ENCODE data around the gene CACNA1A.
"Not testable (repeated sequence)": the region's sequence is repeated elsewhere in the genome, so short reads cannot be mapped to it uniquely, and the experiment has no call there.

The CACNA1A gene

DNA sequence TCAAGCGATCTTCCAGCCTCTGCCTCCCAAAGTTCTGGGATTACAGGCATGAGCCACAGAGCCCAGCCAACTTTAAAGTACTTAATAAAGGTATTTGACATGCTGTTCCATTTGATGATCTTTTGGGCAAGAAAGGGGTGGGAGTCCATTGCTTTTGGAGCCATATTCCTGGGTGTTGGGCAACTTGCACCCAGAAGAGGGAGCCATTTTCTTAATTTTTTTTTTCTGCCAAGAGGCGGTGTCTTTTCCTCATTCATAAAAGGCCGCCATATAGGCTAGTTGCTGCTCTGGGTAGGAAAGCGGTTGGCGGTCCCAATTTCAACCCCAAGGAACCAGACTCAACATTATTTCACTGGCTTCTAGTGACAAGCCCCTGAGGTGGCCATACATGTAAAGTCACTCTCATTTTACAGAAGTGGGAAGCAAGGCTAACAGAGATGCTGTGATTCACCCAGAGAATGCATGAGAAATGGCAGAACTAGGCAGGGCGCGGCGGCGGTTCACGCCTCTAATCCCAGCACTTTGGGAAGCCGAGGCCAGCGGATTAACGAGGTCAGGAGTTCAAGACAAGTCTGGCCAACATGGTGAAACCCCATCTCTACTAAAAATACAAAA, 139.6 kb downstream of the CACNA1A start:
- DNase-seq (ENCODE audit: low read depth, low spot score), result peak; percentile 2

DNA sequence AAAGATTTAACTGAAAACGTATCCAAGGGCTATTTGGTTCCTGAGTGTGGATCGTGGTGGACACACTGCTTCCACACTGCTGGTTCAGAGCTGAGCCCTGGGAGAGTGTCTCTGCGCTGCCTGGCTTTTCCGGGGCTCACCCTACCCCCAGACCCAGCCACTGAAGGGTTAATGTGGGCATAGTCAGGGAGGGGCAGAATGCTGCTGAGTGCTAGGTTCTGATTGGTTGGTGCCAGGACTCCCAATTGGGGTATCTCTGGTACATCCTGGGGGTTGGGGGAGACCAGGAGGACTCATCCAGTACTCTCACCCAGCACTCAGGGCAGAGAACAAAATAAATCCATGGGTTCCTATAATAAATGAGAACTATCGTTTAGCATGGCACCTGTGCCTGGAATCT, 142.3 kb downstream of the CACNA1A start:
- no peak for DNase-seq (ENCODE audit: low read depth, low spot score)

DNA sequence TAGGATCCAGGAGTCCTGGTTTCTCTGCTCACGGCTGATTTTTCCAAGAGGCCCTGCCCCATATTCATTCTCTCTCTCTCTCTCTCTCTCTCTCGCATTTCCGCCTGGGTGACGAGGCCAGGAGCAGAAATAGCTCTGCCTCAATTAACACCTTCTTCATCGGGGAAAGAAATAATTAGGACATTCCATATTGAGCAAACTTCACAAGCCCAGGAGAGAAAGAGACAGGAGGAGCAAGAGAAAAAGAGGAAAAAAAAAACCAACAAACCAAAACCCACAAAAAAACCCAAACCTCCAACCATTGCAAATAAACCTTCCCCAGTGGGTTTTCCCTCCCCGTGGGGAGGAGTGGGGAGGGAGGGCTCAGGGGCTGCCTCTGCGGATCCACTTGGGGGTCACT, 143.0 kb downstream of the CACNA1A start:
- no peak for DNase-seq (ENCODE audit: low read depth, low spot score)

DNA sequence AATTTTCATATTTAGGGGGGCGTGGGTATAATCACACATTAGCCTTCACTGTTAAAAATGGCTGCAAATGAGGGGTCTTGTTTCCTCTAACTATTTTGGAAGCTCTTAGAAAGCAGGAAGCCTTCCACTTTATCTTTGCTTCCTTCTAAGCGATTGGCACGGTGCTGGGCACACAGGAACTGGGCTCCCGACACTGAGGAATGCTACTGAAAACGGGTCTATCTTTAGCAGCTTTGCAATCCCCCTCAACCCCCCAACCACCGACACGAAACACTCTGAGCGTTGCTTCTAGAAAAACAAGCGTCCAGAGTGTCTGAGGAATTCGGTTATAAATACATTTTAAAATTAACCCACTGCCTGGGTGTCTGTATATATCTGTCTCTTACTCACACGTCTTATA, 143.6 kb downstream of the CACNA1A start:
- DNase-seq (ENCODE audit: low read depth, low spot score), result no peak

DNA sequence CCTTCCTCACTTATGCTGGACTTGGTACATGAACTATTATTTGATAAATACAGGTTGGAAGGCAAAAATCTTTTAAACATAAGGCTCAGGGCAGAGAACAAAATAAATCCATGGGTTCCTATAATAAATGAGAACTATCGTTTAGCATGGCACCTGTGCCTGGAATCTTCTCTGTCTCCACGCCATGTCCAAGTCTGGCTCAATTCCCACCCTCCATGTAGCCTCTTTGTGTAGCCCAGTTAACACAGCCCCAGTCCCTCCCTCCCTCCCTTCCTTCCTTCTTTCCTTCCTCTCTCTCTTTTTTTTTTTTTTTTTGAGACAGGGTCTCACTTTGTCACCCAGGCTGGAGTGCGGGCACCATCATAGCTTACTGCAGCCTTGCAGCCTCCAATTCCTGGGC, 144.6 kb downstream of the CACNA1A start:
- not testable (repeated sequence) for DNase-seq (ENCODE audit: low read depth, low spot score)

DNA sequence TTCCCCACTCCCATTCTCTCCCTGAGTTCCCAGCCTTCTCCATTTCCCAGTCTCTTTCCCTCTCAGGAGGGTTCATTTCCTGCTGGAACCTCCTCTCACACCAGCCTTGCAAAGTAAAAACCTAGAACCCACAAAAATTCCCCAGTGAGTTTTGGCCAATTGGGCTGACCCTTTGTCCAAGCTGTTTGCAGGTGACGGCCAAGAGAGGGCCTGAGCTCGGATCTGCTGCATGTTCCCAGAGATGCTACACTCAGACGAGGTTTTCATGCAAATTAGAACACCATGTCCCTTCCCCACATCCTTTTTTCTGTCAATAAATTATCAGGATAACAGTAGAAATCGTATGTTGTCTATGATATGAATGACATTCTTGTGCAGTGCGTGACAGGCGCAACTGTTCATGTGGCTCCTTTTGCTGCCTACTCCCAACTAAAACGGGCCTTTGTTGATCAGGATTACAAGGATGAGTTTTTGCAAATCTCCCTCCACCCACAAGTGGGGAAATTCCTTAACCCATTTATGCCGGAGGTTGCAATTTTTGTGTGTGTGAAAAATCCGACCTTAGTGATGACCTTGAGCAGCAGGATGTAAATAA, 149.5 kb downstream of the CACNA1A start:
- DNase-seq (ENCODE audit: low read depth, low spot score), result no peak

DNA sequence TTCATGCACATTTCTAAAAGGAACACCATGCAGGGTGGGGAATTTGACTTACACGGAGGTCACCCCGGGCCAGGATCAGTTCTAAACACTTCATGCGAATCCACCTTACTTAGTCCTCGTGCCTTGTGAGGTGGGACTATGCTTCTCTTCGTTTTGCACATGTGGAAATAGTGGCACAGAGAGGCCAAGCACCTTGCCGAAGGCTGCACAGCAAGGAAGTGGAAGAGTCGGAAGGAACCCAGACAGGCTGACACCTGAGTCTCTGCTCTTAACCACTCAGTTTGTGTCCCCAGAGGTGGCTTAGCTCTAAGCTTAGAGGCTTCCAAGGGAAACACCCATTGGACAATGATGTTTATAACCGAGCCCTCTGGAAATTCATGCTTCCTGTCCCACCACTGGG, 150.1 kb downstream of the CACNA1A start:
- no peak for DNase-seq (ENCODE audit: low read depth, low spot score)

DNA sequence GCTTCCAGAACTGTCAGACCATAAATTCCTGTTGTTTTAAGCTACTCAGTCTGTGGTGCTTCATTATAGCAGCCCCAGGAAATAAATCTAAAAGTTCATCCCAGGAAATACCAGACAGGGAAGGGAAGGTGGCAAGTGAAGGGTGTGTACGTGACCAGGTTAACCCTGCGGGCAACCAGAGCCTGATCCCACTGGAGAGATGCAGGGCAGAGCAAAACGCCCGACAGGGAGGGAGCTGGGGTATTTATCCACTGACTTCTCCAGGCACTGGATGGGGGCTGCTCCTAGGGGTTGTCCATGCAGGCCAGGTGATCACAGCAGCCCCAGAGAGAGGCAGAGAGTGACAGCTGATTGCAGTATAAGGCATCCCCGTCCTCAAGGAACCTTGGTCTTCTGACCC, 150.9 kb downstream of the CACNA1A start:
- DNase-seq (ENCODE audit: low read depth, low spot score), result no peak

DNA sequence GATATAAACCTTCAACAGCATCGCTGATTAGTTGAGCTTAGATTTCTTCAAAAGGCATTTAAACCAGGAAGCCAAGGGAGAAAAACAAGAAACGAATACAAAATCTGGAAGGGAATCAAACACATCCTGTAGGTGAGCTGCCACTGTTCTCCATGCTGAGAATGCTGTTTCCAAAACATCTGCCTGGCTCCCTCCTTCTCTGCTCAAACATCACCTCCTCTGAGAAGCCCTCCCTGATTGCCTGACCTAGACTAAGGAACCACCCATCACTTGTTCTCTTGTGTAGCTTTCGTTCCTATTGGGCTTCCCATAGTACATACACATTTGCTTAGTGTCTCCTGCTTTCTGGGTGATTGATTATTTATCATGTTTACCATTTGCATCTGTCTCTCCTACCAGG, 152.7 kb downstream of the CACNA1A start:
- DNase-seq (ENCODE audit: low read depth, low spot score), result no peak

DNA sequence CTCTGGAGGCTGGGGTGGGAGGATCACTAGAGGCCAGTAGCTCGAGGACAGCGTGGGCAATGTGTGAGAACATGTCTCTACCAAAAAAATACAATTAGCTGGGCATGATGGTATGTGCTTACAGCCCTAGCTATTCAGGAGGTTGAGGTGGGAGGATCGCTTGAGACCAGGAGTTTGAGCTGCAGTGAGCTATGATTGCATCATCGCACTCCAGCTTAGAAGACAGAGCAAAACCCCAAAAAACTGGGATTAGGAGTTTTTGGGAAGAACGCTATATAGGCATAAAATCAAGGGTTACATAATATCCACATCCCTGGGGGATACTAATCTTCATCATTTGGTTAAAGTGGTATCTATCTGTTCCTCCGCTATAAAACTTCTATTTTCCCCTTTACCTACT, 155.5 kb downstream of the CACNA1A start:
- DNase-seq (ENCODE audit: low read depth, low spot score), result no peak

DNA sequence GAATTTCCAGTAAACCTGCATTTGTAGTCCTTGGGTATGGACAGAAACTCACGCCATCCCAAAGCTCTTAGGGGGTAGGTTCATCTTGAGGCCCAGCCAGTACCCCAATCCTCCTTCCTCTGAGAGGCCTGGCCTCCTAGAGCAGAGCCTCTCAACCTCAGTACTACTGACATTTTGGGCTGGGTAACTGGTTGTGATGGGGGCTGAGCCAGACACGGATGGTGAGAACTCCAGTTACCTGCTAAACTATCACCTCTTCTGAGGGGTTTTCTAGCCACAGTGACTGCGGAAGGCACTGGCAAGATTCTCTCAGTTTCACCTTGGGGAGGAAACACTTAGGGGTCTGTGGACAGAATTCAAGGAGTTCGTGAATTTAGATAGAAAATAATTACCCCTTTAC, 156.2 kb downstream of the CACNA1A start:
- DNase-seq (ENCODE audit: low read depth, low spot score), result no peak

DNA sequence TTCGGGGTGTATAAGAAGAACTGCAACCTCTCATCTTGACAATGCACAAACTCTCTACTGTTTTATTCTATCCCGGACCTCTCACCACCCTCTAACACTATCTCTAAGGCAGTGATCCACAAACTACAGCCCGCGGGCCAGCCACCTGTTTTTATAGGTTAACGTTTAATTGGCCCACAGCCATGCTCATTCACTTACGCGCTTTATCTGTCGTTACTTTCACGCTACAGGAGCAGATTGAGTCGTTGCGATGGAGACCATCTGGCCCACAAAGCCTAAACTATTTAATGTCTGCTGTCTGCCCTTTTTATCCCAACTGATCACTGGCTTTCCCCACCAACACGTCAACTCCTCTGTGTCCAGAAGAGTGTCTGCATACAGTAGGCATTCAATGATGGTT, 158.9 kb downstream of the CACNA1A start:
- no peak for DNase-seq (ENCODE audit: low read depth, low spot score)

DNA sequence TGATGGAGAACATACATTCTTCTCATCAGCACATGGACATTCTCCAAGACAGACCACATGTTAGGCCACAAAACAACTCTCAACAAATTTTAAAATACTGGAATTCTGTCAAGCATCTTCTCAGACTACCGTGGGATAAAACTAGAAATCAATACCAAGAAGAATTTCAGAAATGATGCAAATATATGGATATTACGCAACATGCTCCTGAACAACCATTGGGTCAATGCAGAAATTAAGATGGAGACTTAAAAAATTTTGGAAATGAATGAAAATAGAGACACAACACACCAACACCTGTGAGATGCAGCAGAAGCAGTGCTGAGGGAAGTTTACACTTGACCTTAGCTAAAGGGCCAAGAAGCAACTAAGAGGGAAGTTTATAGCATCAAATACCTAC, 162.8 kb downstream of the CACNA1A start:
- no peak for DNase-seq (ENCODE audit: low read depth, low spot score)

DNA sequence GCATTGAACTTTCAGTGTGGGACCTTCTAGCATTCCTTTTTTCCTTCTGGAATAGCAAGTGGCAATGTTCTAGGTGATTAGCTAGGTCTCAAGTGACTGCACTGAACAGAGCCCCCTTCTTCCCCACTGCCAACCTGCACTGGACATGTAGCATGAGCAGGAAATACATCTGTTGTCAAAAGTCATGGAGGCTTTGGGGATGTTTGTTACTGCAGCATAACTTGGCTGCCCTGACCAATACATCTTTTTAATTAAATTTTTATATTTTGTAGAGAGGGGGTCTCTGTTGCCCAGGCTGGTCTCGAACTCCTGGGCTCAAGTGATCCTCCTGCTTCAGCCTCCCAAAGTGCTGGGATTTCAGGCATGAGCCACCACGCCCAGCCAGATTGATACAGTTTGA, 163.6 kb downstream of the CACNA1A start:
- DNase-seq (ENCODE audit: low read depth, low spot score), result no peak

DNA sequence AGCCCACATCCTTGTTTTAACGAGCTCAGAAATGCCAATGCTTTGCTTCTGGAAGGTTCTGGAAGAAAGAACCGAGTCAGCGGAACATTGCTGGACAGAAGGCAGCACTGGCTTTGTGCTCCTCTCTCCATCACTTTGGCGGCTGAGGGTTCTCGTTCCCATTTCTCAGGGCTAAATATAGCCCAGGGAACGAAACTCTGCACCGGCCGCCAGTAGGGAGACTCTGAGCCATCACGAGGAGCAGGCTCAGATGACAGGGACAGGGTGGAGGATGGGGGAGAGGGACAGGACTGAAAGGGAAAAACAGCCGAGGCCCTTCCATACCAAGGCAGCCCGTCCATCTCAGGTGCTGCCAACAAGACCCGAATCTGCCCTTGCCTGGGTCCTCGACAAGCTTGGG, 166.4 kb downstream of the CACNA1A start:
- no peak for DNase-seq (ENCODE audit: low read depth, low spot score)

DNA sequence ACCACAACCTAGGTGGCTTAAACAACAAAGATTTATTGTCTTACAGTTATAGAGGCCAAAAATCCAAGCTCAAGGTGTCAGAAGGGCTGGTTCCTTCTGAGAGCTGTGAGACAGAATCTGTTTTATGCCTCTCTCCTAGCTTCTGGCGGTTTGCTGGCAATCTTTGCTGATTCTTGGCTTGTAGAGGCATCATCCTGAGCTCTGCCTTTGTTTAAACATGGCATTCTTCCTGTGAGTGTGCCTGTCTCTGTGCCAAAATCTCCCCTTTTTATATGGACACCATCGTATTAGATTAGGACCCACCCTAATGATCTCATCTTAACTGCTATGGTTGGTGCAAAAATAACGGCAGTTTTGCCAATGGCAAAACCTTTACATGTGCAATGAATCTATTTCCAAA, 169.1 kb downstream of the CACNA1A start:
- DNase-seq (ENCODE audit: low read depth, low spot score), result no peak

DNA sequence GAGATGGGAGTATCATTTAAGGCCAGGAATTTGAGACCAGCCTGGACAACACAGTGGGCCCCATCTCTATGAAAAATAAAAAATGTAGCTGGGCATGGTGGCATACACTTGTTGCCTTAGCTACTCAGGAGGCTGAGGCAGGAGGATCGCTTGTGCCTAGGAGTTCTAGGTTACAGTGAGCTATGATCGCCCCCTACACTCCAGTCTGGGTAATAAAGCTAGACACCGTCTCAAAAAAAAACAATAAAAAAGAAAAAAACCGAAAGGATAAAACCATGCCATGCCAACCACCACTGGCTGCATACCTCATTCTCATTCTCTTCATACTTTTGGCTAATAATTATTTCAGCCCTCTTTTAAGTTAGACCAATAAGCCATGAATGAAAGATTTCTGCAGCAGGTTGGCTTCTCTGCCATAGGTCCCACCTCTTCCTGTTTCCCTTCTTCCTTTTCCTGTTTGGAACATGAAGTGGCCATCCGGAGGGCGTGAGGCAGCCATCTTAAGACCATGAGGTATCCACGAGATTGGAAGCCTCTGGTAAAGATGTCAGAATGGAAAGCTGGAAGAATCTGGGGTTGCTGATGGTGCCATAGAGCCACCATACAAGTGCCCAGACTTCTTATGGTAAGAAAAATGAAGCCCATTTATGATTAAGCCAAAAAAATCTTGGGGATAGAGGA, 171.3 kb downstream of the CACNA1A start:
- no peak for DNase-seq (ENCODE audit: low read depth, low spot score)

DNA sequence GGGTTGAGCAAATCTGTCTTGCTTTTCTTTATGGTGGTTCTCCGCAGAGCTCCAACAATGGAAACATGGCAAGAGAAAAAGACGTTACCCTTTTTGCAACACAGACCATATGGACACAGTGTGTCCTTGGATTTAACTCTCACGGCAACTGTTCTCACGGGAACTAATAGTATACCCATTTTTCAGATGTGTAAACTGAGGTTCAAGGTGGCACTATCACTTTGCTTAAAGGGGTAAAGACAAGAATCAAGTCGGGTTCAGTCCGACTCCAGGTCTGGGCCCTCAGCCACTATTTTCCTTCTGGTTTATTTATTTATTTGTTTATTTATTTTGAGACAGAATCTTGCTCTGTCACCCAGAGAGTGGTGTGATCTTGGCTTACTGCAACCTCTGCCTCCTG, 176.0 kb downstream of the CACNA1A start:
- DNase-seq (ENCODE audit: low read depth, low spot score), result no peak

DNA sequence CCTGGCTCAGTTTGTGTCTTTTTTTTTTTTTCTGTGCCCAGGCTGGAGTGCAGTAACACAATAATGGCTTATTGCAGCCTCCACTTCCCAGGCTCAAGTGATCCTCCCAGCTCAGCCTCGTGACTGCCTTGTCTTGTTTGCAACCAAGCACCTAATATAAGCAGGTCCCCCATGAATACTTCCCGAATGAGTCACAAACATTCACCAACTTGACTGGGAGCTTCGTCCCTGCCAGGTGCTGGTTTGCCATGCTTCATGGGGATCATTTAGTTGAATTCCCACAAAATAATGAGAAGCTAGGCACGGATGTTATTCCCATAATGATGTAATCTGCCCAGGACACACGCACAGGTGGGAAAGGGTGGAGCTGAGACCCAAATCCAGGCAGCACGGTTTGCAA, 176.5 kb downstream of the CACNA1A start:
- DNase-seq (ENCODE audit: low read depth, low spot score), result no peak

DNA sequence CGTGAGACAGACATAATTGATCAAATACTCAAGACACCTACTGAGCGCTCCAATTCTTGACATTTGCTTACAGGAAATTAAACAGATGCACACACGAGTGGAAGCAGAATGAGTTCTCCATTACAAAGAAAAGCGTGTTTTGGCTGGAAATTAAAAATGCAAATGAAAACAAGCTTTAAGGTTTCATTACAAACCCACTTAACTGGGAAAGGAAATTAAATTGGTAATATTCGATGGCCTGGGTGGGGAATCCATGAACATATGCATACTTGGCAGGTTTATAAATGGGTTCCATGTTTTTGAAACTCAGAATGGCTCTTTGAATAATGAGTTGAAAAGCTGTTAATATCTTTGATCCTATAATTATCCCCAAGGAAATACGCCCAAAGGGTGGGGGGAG, 178.0 kb downstream of the CACNA1A start:
- DNase-seq (ENCODE audit: low read depth, low spot score), result no peak

DNA sequence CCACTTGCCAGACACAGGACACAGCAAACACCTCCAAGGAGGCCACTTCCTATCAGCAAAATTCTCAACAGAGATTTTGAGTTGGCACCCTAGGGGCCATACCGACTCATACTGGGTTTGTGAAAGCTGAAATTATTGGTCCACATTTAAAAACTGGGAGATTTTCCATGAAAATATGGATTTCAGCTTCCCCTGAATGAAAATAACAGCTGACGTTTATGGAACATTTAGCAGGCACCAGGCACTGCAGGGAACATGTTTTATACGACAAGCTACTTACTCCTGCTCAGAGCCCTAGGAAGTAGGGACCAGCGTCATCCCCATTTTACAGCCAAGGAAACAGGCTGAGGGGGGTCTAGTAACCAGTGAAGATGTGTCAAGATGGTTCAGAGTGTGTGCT, 186.8 kb downstream of the CACNA1A start:
- no peak for DNase-seq (ENCODE audit: low read depth, low spot score)

DNA sequence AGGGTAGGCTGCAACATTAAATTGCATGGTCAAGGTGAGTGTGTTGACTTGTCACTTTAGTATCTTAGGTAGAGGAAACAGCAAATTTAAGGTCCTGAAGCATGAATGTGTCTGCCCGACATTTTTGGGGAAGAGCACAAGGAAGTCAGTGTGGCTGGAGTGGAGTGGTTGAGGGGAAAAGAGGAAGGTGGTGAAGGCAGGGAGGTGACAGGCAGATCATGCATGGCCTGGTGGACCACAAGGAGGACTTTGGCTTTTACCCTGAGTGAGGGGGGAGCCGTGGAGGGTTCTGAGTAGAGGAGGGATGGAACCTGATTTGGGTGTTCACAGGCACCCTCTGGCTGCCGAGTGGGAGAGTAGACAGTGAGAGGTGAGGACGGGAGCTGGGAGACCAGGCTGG, 188.1 kb downstream of the CACNA1A start:
- no peak for DNase-seq (ENCODE audit: low read depth, low spot score)

DNA sequence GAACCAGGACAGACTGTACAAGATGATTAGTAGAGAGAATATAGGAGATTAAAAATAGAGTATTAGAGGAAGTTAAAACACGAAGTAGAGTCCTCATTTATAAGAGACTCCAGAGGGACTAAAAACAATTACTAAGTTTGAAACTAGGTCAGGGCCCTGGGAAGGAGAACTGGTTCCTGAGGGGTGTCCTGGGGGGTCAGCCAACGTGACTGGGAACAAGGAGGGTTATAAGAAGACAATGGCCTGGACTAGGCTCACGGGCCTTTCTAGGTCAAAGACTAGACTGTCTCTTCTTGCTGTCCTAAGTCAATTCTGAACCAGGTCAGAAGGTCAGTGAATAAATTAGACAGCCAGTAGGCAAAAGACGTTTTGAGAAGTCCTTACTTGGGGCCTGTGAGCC, 190.8 kb downstream of the CACNA1A start:
- no peak for DNase-seq (ENCODE audit: low read depth, low spot score)

DNA sequence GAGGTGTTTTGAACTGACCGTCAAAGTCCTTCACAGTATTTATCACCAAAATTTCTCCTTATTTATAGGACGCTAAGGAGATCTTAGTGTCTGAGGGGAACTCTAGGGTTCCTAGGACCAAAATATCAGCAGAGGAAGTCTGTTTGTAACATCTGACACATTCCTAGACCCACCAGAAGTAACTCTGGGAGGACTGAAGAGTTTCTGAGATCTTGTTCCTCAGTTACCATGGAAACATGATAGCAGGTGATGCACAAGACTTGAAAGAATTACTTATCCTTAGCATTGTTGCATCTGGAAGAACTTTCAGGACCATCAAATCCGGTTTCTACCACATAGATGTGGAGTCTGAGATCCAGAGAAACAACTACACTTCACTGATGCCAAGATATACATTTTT, 191.5 kb downstream of the CACNA1A start:
- no peak for DNase-seq (ENCODE audit: low read depth, low spot score)
